GM10266 (cell line): Measurements from ENCODE around the gene SKI.
"Not testable (repeated sequence)": the region's sequence is repeated elsewhere in the genome, so short reads cannot be mapped to it uniquely, and the experiment has no call there.

Experiments used
- DNase-seq: peaks from one replicate; pipeline ENCODE4 v3.0.0; 2012; ENCODE audit errors: extremely low spot score
- TF ChIP-seq, protein P1 (sequence below): IDR thresholded peaks from 2 replicates; pipeline ENCODE4 v1.5.1; 2012; ENCODE audit warnings: mild to moderate bottlenecking, low read depth; ENCODE audit not compliant: control insufficient read depth, insufficient read depth; ENCODE audit errors: missing control alignments

SKI gene

DNA sequence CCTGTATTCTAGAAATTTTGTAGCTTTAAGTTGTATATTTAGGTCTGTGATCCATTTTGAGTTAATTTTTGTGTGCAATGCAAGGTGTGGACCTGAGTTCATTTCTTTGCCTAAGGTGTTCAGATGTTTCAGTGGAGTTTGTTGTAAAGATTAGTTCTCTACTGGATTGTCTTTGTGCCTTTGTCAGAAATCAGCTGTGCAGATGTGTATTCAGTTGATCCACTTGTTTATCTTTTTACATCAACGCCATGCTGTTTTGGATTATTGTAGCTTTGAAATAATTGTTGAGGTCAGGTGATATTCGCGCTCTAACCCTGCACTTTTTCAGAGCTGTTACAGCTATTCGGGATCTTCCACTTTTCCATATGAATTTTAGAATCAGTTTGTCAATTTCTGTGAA is 32.8 kb downstream of the SKI start:
- no peak for DNase-seq
- TF ChIP-seq, protein P1, sequence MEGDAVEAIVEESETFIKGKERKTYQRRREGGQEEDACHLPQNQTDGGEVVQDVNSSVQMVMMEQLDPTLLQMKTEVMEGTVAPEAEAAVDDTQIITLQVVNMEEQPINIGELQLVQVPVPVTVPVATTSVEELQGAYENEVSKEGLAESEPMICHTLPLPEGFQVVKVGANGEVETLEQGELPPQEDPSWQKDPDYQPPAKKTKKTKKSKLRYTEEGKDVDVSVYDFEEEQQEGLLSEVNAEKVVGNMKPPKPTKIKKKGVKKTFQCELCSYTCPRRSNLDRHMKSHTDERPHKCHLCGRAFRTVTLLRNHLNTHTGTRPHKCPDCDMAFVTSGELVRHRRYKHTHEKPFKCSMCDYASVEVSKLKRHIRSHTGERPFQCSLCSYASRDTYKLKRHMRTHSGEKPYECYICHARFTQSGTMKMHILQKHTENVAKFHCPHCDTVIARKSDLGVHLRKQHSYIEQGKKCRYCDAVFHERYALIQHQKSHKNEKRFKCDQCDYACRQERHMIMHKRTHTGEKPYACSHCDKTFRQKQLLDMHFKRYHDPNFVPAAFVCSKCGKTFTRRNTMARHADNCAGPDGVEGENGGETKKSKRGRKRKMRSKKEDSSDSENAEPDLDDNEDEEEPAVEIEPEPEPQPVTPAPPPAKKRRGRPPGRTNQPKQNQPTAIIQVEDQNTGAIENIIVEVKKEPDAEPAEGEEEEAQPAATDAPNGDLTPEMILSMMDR = no peak

DNA sequence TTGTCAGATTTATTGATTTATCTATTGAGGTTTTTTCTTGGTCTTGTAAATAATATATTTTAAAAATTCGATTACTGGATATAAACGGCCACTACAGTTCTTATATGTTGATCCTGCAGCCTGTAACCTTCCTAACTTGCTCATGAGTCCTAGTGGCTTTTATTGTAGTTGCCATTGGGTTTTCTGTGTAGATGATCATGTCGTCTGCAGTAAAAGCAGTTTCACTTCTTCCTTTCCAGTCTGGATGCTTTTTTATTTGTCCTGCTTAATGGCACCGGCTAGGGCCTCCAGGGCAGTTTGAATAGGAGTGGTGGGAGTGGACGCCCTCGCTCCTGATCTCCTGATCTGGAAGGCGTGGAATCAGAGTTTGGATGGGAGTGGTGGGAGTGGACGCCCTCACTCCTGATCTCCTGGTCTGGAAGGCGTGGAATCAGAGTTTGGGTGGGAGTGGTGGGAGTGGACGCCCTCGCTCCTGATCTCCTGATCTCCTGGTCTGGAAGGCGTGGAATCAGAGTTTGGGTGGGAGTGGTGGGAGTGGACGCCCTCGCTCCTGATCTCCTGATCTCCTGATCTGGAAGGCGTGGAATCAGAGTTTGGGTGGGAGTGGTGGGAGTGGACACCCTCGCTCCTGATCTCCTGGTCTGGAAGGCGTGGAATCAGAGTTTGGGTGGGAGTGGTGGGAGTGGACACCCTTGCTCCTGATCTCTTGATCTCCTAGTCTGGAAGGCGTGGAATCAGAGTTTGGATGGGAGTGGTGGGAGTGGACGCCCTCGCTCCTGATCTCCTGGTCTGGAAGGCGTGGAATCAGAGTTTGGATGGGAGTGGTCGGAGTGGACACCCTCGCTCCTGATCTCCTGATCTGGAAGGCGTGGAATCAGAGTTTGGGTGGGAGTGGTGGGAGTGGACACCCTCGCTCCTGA is 33.6 kb downstream of the SKI start:
- DNase-seq = not testable (repeated sequence)

DNA sequence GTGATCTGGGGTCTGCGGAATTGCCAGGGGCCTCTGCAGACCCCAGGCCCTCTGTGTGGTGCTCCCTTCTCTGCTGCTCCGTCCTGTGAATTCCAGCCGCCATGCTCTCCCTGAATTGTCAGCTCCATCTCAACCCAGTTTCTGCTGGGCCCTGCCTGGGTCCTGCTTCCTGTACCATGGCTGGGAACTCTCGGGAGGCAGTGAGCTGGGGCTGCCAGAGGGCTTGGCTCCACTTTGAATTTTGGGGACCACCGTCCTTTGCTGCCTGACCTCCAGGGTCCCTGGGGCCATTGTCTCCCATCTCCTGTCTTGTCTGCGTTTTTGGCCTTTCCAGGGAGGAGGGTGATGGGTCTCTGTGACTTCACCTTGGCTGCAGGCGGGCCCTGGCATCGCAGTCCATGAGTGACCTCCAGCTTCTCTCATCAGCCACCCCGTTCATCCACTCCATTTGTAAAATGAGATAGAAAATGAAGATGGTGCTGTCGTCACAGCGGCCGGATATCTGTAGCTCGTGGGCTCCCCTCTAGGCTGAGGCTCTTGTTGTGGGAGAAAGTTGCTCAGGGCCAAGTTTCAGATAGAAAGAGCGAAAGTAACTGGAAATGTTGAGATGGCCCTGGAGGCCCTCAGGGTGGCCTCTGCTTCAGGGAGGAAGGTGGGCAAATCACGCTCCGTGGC is 38.3 kb downstream of the SKI start:
- TF ChIP-seq, protein P1 = no peak
- no peak for DNase-seq

DNA sequence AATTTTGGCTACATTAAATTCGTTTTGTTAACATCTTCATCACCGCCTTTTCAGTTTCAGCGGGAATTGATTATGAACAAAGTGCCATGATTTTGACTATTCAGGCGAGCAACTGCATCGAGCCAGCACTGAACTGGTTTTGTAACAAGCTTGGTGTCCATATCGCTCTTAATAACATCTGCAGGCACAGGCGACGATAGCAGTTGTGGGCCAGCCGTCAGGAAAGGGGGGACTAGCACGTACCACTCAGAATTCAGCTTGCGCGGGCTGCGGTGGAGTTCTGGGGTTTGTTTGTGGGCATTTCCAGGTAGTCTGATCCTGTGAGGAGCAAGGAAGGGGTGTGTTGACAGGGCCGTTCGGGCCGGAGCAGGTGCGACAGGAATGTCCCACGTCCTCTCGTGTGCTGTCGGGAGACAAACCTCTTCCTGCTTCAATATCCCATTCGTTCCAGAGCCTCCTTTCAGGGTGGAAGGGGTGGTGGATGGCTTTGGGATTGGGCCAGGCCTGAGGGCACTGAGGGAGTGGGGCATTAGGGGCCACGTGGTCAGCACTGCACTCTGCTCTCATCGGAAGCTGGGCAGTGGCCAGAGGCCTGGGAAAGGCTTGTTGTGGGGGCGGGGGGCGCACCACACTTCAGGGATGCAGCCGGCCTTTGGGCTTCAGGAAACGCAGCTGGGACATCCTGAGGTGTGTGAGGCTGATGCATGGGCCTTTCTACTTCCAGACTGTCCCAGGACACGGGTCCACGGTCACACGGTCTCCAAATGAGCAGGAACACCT is 39.1 kb downstream of the SKI start:
- TF ChIP-seq, protein P1 = no peak
- DNase-seq = no peak

DNA sequence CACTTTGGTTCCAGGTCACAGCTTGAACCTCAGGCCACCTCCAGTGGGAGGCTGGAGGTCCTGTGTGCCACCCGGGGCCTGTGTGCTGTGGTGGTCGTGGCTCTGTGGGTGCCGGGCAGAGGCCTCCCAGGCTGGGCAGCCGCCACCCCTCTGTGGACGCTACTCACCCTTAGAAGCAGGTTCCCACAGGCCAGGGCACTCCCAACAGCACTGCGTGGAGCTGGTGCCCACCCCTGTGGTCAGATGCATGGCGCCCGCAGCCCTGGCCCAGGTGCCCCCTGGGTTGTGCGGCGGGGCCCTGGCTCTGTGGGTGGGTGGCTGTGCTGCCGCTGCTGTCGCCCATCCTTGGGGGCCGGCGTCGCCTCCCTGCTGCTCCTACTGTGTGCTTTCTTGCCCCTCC is 39.7 kb downstream of the SKI start:
- TF ChIP-seq, protein P1 = no peak
- no peak for DNase-seq

DNA sequence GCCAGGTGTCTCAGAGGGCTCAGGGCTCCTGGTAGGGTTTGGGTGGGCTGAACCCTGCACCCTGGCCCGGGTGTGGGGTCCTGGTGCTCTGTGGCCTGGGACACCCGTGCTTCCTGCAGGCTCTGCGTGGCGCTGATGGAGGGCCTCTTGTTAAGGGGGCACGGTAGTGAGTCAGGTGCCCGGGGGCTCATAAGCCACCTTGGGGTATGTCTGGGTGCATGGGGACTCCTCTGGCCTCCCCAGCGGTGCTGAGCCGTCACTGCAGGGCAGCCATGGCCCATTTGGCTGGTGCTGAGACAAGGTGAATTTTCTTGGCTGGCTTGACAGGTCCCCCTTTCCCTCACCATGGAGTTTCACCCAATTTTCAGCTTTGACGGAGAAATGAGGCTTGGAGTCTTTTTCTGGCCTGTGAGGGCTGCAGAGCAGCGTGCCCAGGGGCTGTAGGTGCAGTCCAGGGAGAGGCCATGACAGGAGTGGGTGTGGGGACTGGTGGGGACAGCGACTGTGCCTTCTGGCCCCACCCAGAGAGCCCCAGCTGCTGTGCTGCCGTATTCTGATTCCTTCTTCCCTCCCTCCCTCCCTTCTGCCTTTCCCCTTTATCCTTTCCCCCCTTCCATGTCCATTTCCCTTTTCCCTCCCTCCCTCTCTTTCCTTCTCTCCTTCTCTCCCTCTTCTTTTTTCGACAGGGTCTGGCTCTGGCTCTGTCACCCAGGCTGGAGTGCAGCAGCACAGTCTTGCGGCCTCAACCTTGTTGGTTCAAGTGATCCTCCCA is 40.4 kb downstream of the SKI start:
- TF ChIP-seq, protein P1 = no peak
- DNase-seq = no peak
